NCI-H187 treated with DMSO at 0.1 percent for 48 hours (cell line): ENCODE measurements around the gene AKAP6.

Experiments used
- DNase-seq: peaks from one replicate; lab custom pipeline; 2025; lab: John Stamatoyannopoulos, UW

The AKAP6 gene

GRCh38 chr14:32623300-32624093 lies 294.4 kb downstream of the AKAP6 start:
- no peak for DNase-seq

DNA sequence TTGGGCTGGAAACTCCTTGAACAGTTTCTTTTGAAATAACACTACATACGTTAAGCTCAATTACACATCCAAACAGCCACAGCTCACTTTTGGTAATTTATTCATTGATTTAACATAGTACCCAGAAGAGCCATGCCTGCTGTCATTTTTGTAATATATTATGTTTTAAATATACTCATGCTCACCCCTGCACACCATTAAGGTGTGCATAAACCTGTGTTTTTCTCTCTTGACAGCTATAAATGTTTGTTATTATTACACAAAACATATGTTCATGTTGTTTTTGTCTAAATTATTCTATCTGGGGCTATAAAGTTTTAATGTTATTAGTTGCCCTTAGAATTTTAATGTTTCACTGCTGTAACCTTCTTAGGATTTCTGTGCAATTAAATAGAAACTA lies 296.1 kb downstream of the AKAP6 start:
- DNase-seq, result no peak

- no peak for DNase-seq
Measured at GRCh38 chr14:32627545-32628298, 298.6 kb downstream of the AKAP6 start.

- DNase-seq, result no peak
Measured at GRCh38 chr14:32629236-32629635, 300.1 kb downstream of the AKAP6 start.

DNA sequence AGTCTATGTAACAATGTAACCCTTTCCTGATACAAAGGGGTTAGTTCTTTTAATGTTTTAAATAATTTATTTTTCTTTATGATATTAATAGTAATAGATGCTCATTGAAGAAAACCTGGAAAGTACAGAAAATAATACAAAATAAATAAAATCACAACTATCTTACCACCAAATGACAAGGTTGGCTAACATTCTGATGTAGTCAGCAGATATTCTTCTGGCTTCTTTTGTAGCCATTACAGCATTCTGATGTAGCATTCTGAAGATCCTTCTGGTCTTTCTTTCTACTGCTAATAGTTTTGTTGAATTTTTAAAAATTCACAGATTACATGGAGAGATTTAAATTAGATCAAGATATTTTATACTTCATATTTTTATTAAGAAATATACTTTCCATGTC lies 301.6 kb downstream of the AKAP6 start:
- DNase-seq, result no peak

DNA sequence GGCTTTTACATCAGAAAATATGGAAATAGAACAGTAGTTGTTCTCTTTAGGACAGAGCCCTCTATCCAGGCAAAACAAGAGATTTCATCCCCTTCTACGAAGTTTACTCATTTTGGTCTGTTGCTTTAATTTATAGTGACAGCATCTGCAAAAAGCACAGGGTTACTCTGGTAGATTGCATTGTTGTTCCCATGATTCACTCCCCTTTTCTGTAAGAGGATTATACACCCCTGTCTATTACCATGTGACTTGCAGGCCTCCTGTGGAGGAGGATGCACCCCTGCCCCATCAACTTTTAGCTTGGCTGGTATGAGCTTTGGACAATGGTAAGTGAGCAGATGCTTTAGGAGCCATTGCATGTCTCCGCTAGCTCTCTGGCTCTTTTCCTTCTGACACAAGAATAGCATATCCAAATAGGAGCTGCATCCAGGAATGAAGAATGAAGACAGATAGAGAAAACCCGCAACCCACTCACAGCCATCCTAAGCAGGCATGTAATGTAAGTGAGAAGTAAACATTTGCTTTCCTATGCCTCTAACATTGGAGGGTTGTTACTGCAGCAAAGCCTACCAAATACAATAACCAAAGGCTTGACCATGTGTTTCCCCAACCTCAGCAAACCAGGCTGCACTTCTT lies 304.2 kb downstream of the AKAP6 start:
- DNase-seq, result no peak

DNA sequence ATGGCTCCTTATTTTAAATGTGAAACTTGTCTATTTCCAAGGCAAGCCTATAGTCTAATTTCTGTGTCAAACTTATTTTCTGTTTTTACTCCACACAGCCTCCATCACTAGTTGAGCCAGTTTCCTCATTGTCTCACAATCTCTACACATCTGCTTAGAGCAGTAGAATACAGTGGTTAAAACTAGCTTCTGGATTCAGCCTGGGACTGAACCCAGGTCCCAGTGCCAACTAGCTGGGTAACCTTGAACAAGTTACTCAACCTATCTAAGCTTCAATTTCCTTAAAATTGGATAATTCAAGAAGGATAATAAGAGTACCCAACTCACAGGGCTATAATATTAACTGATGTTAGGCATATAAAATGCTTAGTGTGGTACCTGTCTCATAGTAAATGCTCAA lies 304.8 kb downstream of the AKAP6 start:
- DNase-seq, result no peak

- DNase-seq, result no peak
Measured at GRCh38 chr14:32635061-32635719, 306.1 kb downstream of the AKAP6 start.

GRCh38 chr14:32637582-32637981 lies 308.5 kb downstream of the AKAP6 start:
- no peak for DNase-seq

DNA sequence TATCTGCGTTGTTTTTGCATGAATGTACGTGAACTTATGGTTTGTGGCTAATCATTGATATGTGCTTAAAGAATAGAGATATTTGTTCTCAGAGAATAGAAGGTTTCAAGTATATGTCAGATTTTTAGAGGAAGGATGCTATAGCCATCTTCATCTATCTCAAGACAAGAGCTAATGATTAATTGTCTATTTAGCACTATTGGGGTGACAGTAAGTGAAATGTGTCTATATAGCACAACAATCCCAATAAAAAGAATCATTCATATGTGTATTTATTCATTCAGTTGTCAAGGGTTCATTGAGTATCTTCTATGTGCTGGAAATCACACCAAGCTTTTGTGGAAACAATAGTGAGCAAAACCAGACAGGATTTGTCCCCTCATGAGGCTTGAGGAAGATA lies 310.1 kb downstream of the AKAP6 start:
- no peak for DNase-seq

- DNase-seq, result no peak
Measured at GRCh38 chr14:32645551-32645950, 316.5 kb downstream of the AKAP6 start.

- DNase-seq, result no peak
Measured at GRCh38 chr14:32648434-32648833, 319.3 kb downstream of the AKAP6 start.

- no peak for DNase-seq
Measured at GRCh38 chr14:32650030-32650429, 320.9 kb downstream of the AKAP6 start.

- no peak for DNase-seq
Measured at GRCh38 chr14:32650665-32651064, 321.6 kb downstream of the AKAP6 start.

- no peak for DNase-seq
Measured at GRCh38 chr14:32654106-32654505, 325.0 kb downstream of the AKAP6 start.

- no peak for DNase-seq
Measured at GRCh38 chr14:32656601-32657000, 327.5 kb downstream of the AKAP6 start.

DNA sequence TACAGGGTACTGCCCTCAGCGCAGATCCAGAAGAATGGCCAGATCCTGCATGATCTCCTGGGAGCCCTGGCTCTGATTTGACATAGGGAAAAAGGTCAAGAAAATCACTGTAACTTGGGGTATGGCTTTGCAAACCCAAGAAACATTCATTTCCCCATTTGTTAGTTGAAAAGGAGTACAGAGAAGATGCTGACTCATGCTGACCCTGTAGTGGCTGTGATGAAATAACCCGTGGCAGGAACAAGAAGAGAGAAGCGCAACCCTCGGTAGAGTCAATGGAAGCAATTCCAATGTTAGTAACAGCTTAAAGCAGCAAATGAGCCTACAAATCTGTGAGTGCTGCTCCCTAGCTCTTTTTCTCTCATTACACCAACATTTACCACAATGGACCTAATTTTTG lies 328.0 kb downstream of the AKAP6 start:
- no peak for DNase-seq

DNA sequence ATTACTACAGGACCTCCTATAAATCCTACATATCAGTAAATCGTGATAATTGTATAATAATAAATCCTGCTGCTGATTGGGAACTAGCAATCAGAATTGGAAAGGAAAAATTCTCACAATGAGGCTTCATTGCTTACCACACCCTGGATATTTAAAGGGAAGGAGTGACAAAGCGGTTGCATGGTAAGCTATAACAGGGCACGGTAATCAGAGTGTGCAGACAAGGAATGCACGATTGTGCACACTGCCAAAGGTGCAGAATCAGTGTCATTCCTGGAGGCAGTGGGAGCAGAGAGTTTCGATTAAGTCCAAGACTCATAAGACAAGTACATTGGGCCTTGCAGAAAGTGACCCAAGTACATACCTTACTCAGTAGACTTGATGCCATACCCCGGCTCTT lies 332.1 kb downstream of the AKAP6 start:
- no peak for DNase-seq

GRCh38 chr14:32662211-32662610 lies 333.1 kb downstream of the AKAP6 start:
- DNase-seq, result no peak

DNA sequence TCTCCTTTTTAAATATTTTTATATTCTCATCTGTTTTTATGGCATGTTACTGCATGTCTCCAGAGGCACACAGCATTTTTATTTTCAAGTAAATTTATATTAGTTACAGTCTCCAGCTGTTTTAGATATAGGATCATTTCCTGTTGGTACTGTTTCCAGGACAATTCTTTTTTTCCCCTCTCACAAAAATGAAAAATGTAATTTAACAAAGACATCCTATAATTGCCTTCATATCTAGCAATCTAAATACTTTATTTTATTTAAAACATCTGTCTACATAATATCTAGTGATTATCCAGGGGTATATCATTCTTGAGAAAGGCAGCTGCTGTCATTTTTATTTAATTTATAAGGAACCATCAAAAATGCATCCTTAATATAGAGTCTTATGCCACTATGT lies 337.2 kb downstream of the AKAP6 start:
- no peak for DNase-seq

DNA sequence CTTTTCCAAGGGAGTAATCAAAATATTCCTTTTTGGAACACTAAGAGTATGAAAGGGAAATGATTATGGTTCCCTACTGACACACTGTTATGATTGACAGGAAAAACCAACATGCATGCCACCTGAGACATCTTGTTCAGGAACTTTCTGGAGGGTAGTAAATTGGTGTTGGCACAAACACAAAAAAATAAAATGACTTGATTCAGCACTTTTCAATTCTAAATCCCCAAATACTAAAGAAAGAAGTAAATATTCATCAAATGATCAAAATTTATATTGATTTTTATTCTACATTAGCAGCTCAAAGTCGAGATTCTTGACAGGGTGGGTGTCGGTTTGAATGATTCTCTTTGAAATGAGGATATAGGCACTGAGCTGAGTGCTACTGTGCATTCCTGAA lies 338.2 kb downstream of the AKAP6 start:
- DNase-seq, result no peak

DNA sequence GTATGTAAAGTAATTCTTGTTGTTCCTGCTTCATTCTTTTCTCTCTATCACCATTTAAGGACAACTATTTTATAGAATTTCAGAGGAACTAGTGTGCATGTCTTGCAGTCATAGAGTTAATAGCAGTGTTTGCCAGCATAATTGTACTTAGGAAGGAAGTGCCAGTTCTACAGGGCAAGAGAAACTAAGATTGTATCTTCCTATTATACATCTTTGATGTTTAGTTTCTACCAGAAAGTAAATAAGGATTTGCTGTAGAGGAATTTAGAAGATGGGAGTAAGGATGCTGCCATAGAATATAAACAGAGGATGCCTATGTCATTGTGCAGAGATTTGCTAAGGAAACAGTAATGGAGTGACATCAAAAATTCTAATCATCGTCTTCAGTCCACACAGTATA lies 338.7 kb downstream of the AKAP6 start:
- no peak for DNase-seq

DNA sequence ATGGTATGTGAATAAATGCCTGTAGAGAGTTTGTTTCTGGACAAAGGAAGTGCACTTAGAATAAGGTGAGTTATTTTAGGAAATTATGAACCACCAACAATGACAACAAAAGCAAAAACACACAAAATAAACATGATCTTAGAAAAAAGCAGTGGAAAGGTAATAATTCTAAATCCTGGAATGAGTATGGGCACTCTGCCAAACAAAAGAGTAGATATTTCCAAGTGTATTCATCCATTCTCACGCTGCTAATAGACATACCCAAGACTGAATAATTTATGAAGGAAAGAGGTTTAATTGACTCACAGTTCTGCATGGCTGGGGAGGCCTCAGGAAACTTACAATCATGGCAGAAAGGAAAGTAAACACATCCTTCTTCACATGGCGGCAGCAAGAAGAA lies 340.3 kb downstream of the AKAP6 start:
- DNase-seq, result no peak
